RPMI8226 (cell line): Measurements from ENCODE around the gene ADAMTS2.

Experiments used
- DNase-seq: peaks from one replicate; pipeline ENCODE4 v3.0.0-alpha.2; 2015

ADAMTS2 gene

GRCh38 chr5:179371681-179372680 lies 26.7 kb upstream of the ADAMTS2 start:
- no peak for DNase-seq

GRCh38 chr5:179371121-179371510 lies 25.9 kb upstream of the ADAMTS2 start:
- DNase-seq = no peak

GRCh38 chr5:179370490-179371120 lies 25.3 kb upstream of the ADAMTS2 start:
- DNase-seq = no peak

GRCh38 chr5:179369530-179369884 lies 24.2 kb upstream of the ADAMTS2 start:
- no peak for DNase-seq

- no peak for DNase-seq
Observed at GRCh38 chr5:179368806-179369529, 23.7 kb upstream of the ADAMTS2 start.

GRCh38 chr5:179368126-179368805 lies 23.0 kb upstream of the ADAMTS2 start:
- DNase-seq = no peak

- DNase-seq = no peak
Observed at GRCh38 chr5:179367491-179367890, 22.2 kb upstream of the ADAMTS2 start.

GRCh38 chr5:179362355-179362754 lies 17.1 kb upstream of the ADAMTS2 start:
- DNase-seq = no peak

GRCh38 chr5:179361037-179361603 lies 15.9 kb upstream of the ADAMTS2 start:
- no peak for DNase-seq

- DNase-seq = no peak
Observed at GRCh38 chr5:179357031-179357430, 11.8 kb upstream of the ADAMTS2 start.

GRCh38 chr5:179355976-179356974 lies 11.0 kb upstream of the ADAMTS2 start:
- no peak for DNase-seq

GRCh38 chr5:179354305-179354882 lies 9.1 kb upstream of the ADAMTS2 start:
- DNase-seq = no peak

GRCh38 chr5:179348843-179349242 lies 3.6 kb upstream of the ADAMTS2 start:
- no peak for DNase-seq

- no peak for DNase-seq
Observed at GRCh38 chr5:179348011-179348530, 2.8 kb upstream of the ADAMTS2 start.

GRCh38 chr5:179347581-179347980 lies 2.3 kb upstream of the ADAMTS2 start:
- no peak for DNase-seq

- no peak for DNase-seq
Observed at GRCh38 chr5:179346875-179347274, 1.6 kb upstream of the ADAMTS2 start.

- no peak for DNase-seq
Observed at GRCh38 chr5:179346401-179346800, 1.1 kb upstream of the ADAMTS2 start.

GRCh38 chr5:179345183-179345432 lies 153 bp downstream of the ADAMTS2 start:
- no peak for DNase-seq

- DNase-seq = peak; percentile 25
Observed at GRCh38 chr5:179344431-179345182, 654 bp downstream of the ADAMTS2 start.
